OCI-LY7 (cell line): ENCODE measurements around the gene CDY2B.
"Not testable (repeated sequence)": the region's sequence is repeated elsewhere in the genome, so short reads cannot be mapped to it uniquely, and the experiment has no call there.

Source experiments
- EZH2phosphoT487 ChIP-seq: fragments of 200-600 bp; sonication (generic); IDR thresholded peaks from 2 replicates; pipeline ENCODE4 v1.6.1; 2018; ENCODE audit warnings: low read depth, borderline replicate concordance, mild to moderate bottlenecking, mixed run types, antibody characterized with exemption, low read length, moderate library complexity, mixed read lengths
- TF ChIP-seq, protein P1 (sequence below): fragments of 200-600 bp; sonication (generic); conservative IDR thresholded peaks from 2 replicates; pipeline ENCODE4 v1.5.1; 2014; ENCODE audit warnings: mild to moderate bottlenecking, antibody characterized with exemption, low read length, moderate library complexity, mixed read lengths

- TF ChIP-seq, protein P1, sequence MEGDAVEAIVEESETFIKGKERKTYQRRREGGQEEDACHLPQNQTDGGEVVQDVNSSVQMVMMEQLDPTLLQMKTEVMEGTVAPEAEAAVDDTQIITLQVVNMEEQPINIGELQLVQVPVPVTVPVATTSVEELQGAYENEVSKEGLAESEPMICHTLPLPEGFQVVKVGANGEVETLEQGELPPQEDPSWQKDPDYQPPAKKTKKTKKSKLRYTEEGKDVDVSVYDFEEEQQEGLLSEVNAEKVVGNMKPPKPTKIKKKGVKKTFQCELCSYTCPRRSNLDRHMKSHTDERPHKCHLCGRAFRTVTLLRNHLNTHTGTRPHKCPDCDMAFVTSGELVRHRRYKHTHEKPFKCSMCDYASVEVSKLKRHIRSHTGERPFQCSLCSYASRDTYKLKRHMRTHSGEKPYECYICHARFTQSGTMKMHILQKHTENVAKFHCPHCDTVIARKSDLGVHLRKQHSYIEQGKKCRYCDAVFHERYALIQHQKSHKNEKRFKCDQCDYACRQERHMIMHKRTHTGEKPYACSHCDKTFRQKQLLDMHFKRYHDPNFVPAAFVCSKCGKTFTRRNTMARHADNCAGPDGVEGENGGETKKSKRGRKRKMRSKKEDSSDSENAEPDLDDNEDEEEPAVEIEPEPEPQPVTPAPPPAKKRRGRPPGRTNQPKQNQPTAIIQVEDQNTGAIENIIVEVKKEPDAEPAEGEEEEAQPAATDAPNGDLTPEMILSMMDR: not testable (repeated sequence)
- TF ChIP-seq EZH2phosphoT487: not testable (repeated sequence)
Measured at GRCh38 chrY:17870737-17871136, 9.3 kb downstream of the CDY2B start.
